ENCODE data around the gene DLG3. TPM values are rescaled to one million over a fixed set of nuclear protein-coding genes. Genes with fewer than 3 reads are reported as not detected.
"Not testable (repeated sequence)": the region's sequence is repeated elsewhere in the genome, so short reads cannot be mapped to it uniquely, and the experiment has no call there.

DLG3 gene
- 0.88 and 1.7 TPM in 2 replicates for total RNA-seq

- DNase-seq = peak; percentile 24
Observed at GRCh38 chrX:70444326-70444945, at the start of gene DLG3. Gene DLG3, plus strand, starts transcription at chrX:70444835. Its CDS starts 367 bp downstream, at chrX:70445202.

GRCh38 chrX:70398899-70399298 is 45.7 kb upstream of the DLG3 start:
- DNase-seq = peak; percentile 24

DNA sequence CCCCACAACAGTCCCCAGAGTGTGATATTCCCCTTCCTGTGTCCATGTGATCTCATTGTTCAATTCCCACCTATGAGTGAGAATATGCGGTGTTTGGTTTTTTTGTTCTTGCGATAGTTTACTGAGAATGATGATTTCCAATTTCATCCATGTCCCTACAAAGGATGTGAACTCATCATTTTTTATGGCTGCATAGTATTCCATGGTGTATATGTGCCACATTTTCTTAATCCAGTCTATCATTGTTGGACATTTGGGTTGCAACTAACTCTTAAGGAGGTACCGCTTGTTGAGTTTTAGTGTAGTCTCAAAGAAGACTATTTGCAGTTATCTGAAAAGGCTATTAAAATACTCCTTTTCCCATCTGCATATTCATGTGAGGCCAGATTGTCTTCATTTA is 44.5 kb upstream of the DLG3 start:
- DNase-seq = not testable (repeated sequence)

- DNase-seq = no peak
Observed at GRCh38 chrX:70402721-70403120, 41.9 kb upstream of the DLG3 start.

DNA sequence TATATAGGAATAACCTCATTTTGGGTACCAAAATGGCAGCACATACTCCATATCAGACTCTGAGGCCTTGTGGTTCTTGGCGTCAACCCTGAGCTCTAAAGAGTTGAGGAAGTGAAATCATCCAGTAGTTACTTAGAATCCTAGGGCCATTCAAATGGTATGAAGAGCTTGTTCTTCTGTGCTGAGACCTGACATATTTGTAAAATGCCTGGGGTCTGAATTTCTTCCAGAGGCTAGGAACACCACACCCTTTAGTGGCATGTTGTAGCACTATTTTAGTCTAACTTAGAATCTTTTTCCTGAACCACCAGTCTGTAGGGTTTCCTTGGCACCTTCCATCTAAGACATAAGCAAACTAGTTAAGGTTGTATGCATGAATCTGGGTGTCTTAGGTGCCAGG is 39.6 kb upstream of the DLG3 start:
- DNase-seq = no peak

- no peak for DNase-seq
Observed at GRCh38 chrX:70410921-70411320, 33.7 kb upstream of the DLG3 start.

- DNase-seq = no peak
Observed at GRCh38 chrX:70411475-70411874, 33.2 kb upstream of the DLG3 start.

- peak; percentile 16 for DNase-seq
Observed at GRCh38 chrX:70421618-70422017, 23.0 kb upstream of the DLG3 start.

GRCh38 chrX:70422851-70423341 is 21.7 kb upstream of the DLG3 start, which contains the start of gene GDPD2:
Gene GDPD2, plus strand, starts transcription at chrX:70423314. Its CDS starts 1,671 bp downstream, at chrX:70424985.
- no peak for DNase-seq

DNA sequence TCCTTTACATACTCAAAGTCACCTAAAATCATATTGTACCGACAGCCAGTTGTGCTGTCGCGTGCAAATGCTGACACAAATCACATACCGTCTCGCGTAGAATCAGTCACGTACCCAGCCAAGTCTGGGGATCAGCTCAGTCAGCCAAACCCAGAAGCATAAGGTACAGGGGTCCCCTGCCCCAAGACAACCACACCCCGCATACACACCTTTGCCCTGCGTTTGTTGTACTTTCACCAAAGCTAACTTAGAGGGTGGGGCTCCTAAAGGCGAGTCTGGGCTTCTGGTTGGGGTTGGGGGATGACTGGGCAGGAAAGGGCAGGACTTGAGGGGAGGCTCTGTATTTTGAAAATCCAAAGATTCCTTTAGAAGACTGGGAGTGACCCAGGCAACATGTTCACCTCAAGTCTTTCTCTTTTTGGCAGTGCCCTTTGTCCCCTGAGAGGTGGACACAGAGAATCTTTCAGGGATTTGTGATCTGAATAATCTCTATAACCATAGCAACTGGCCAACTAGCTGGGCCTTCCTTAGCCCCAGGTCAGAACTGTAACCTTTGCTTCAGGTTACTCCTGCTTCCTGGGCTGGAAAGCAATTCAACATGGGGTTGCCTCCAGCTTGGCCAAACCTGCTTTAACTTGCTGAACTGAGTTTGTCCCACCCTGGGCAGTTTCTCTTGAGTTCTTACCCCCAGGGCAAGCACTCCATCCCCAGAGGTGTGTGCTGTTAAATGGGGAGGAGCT is 20.5 kb upstream of the DLG3 start:
- no peak for DNase-seq

DNA sequence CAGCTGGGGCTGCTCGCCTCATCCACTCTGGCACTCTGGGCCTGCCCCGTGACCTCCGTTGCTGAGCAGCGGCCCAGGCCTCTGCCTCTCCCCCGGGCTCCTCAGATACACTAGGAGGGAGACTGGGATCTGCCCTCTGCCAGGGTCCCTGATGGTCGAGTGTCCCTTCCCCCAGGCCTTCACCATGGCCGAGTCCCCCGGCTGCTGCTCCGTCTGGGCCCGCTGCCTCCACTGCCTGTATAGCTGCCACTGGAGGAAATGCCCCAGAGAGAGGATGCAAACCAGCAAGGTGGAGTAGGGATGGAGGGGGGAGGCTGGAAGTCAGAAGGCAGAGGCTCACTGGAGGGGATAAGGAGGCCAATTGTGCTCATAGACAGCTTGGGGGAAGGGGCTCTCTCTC is 19.8 kb upstream of the DLG3 start:
- DNase-seq = no peak

GRCh38 chrX:70426286-70427278 is 18.1 kb upstream of the DLG3 start:
- no peak for DNase-seq

GRCh38 chrX:70427365-70427764 is 17.3 kb upstream of the DLG3 start:
- DNase-seq = no peak

- DNase-seq = no peak
Observed at GRCh38 chrX:70429759-70430158, 14.9 kb upstream of the DLG3 start.

- DNase-seq = no peak
Observed at GRCh38 chrX:70432936-70433847, 11.4 kb upstream of the DLG3 start.

- peak; percentile 71 for DNase-seq
Observed at GRCh38 chrX:70433848-70434351, 10.7 kb upstream of the DLG3 start.

DNA sequence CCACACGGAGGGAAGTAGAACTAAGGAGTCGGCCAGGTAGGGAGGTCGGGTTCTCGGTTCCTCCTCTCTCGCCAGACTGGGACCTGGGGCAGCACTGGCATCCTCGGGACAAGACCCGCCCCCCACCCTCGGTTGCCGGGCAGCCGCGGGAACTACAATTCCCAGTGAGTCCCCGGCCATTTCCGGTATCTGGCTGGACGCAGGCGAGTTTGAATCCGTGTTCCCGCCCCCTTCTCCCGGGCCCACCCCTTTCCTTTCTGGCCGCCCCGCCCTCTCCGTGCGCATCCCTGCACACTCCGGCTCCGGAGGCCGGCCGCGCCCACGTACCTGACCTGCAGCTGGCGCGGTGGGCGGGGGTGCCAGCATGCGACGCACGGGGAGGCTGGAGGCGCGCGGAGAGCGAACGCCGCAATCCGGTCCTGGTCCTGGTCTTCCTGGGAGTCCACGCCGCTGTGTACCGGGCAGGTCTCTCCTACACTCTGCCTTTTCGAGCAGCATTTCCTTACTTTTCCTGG is 10.2 kb upstream of the DLG3 start:
- DNase-seq = peak; percentile 69

GRCh38 chrX:70434914-70435586 is 9.6 kb upstream of the DLG3 start:
- no peak for DNase-seq

GRCh38 chrX:70436343-70436742 is 8.3 kb upstream of the DLG3 start:
- peak; percentile 9 for DNase-seq

DNA sequence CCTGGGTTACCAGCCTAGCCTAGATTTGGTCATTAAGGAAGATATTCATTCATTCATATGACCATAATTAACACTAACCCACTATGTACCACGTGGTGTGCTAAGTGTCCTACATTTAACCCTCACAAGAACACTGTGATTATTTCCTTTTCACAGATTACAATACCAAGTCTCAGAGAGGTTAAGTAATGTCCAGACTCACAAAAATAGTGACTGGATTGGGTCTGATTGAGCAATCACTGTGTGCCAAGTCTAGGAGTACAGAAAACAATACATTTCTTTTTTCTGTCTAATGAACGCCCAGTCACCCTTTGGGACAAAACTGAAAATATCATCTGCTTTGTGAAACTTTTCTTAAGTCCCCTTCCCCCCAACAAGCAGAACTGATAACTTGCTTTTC is 7.6 kb upstream of the DLG3 start:
- no peak for DNase-seq

Data from dermis blood vessel endothelial cell (primary cell).